HG03457 (cell line): Measurements from ENCODE around the gene RUSC1.

Experiments used
- ATAC-seq: cut with Tn5 transposase; IDR thresholded peaks from one replicate; pipeline ENCODE4 v1.9.1; 2021; ENCODE audit warnings: moderate number of reproducible peaks; ENCODE audit not compliant: unreplicated experiment

The RUSC1 gene

GRCh38 chr1:155294520-155295182 is 26.0 kb upstream of the RUSC1 start:
- no peak for ATAC-seq

DNA sequence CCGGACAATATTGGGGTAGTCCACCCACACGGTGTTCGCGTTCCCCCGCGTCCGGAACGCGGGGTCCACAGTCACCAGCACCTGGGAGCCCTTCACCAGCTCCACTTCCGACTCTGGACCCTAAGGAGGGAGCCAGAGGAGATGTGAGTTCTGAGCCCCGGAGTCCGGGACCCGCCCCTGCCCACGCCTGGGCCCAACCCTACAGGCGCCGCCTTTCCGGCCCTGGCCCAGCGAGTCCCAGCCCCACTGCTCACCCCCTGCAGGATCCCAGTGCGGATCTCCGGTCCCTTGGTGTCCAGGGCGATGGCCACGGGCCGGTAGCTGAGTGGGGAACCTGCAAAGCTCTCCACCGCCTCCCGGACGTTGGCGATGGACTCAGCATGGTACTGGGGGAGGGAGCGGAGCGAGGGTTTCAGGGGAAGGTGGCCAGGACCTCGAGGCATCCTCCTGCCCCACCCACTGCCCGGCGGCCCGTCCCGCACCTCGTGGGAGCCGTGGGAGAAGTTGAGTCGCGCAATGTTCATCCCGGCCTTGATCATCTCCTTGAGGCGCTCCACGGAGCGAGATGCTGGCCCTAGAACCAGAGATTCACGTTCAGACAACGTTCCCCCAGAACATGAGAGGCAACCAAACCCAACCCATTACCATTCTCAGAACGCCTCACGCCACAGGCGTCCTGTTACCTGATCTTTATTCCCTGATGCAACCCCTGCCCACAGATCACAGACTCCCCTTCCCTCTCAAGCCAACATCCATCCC is 25.3 kb upstream of the RUSC1 start:
- no peak for ATAC-seq

DNA sequence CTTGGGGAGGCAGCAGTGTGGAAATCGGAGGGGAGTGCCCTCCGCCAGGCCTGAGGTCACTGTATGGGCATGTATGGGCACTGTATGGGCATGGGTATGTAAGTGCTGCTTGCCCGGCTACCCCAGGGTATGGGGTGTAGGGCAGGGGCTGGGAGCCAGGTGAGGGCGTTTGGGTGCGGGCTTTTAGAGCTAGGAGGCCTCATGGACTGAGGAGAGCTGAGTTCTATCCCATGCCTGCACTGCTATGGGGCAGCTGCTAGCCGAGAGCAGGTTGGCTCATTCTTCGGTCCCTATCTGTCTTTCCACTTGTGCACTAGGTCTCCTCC is 24.8 kb upstream of the RUSC1 start:
- no peak for ATAC-seq

DNA sequence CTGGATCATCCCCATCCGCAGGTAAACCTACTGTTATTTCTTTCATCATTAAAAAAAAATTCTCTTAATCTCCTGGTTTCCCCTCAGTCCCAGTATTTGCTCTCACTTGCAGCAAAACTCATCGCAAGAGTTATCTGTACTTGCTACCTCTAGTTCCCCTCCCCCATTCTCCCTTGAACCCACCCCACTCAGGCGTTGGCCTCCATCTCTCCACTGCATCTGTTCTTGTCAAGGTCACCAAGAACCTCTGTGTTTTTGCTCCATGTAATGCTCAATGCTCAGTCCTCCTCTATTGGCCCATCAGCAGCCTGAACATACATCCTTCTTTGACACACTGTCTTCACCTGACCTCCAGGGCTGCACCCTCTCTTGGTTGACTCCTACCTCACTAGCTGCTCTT is 24.0 kb upstream of the RUSC1 start:
- no peak for ATAC-seq

- no peak for ATAC-seq
These were observed 23.3 kb upstream of the RUSC1 start for GRCh38 chr1:155297384-155297783.

GRCh38 chr1:155300024-155300423 is 20.7 kb upstream of the RUSC1 start:
- ATAC-seq: no peak

GRCh38 chr1:155300553-155301329 is 20.0 kb upstream of the RUSC1 start:
- ATAC-seq: no peak

GRCh38 chr1:155301342-155301841 is 19.3 kb upstream of the RUSC1 start, which contains the start of gene PKLR:
PKLR (minus strand) TSS chr1:155301438; CDS start chr1:155301395, 43 bp downstream.
- no peak for ATAC-seq

- ATAC-seq: no peak
These were observed 16.1 kb upstream of the RUSC1 start for GRCh38 chr1:155304558-155305063.

DNA sequence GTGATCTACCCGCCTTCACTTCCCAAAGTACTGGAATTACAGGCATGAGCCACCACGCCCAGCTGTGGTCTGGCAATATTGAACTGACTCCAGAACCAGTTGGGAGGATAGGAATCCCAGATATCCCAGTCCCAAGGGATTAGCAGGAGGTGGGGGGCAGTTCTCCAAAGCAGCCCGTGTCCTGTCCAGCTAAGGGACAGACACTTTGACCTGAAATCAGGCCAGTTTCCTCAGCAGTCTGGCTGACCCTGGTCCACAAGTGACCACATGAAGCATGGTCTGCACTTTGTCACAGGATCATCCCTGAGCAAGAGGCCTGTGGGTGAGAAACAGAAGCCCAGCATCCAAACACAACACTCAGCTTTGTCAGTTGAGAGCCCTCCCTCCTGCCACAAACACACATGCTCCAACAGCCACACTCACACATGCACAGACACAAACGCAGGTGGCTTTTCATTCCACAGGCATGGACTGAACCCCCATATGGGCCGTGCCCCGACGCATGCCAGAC is 14.8 kb upstream of the RUSC1 start:
- ATAC-seq: no peak

- no peak for ATAC-seq
These were observed 13.4 kb upstream of the RUSC1 start for GRCh38 chr1:155307247-155307740.

DNA sequence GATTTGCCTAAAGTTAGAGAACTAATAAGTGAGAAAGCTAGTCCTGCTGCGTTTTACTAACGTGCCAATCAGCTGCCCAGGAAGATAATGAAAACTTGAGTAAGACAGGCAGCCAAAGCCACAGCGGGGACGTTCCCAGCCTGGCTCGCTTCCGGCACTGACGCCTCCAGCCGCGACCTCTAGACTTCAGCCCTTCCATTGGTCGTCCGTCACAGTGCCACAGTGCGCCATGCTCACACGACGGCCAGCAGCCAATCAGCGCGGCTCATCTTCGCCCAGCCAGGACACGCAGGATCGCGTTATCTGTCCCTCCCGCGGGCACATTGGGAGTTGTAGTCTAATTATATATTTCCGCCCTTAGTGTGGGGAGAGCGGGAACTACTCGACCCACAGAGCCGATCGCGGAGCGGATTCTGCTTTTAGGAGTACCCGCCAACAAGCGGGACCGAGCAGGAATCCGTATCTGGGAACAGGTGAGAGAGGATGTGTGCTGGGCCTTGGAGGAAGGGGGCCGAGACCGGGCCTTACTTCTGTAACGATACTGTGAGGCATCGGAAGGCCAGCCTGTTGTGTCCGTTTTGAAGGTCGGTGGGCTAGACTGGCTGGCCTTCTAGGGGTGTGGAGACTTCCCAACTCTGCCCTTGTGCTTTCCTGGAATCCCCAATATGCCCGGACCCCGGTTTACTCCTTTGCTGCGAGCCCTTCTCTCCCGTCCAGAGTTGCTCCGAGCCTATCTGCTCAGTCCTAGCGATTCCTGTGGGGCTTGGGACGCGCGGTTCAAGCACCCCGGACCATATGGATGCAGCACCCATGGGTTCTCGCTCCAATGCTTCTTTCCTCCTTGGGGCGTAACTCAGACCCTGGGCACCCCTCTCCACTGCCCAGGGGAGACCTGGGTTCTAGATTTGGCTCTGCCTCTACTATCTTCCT is 11.9 kb upstream of the RUSC1 start, which contains the start of gene FDPS:
TSS of gene FDPS (plus strand) at position 374 of the 930 bp plus-strand sequence. CDS start 924 bp downstream, outside the sequence.
- peak; percentile 76 for ATAC-seq

GRCh38 chr1:155309423-155310021 is 11.2 kb upstream of the RUSC1 start:
- no peak for ATAC-seq

DNA sequence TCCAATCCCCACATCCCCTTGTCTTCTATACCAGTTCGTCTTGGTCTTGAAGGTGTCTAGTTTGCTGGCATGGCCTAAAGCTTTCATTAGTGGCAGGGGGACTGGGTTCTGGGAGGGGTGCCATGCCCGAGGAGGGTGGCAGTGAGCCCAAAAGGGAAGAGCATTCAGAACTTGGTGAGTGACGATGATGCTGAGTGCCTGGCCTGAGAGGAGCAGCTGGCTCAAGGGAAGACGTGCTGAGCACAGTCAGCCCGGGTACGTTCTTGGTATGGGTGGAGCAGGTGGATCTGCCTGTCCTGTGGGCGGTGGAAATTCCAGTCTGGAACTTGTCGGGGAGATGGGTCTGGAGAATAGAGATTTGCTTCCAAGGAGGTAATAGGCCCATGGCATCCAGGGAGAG is 7.4 kb upstream of the RUSC1 start:
- no peak for ATAC-seq

- ATAC-seq: no peak
These were observed 3.8 kb upstream of the RUSC1 start for GRCh38 chr1:155316922-155317321.

- no peak for ATAC-seq
These were observed 2.6 kb upstream of the RUSC1 start for GRCh38 chr1:155318082-155318481.

GRCh38 chr1:155319536-155319935 is 1.2 kb upstream of the RUSC1 start:
- no peak for ATAC-seq

GRCh38 chr1:155320252-155320651 is 442 bp upstream of the RUSC1 start:
- no peak for ATAC-seq
